GM12872 (cell line): ENCODE data around the gene TIMM44.

Experiments
- TF ChIP-seq, protein P1 (sequence below): IDR thresholded peaks from 3 replicates; pipeline ENCODE4 v1.5.1; 2011; ENCODE audit warnings: low read depth, mild to moderate bottlenecking, low read length, moderate library complexity; ENCODE audit not compliant: insufficient read depth

The TIMM44 gene

DNA sequence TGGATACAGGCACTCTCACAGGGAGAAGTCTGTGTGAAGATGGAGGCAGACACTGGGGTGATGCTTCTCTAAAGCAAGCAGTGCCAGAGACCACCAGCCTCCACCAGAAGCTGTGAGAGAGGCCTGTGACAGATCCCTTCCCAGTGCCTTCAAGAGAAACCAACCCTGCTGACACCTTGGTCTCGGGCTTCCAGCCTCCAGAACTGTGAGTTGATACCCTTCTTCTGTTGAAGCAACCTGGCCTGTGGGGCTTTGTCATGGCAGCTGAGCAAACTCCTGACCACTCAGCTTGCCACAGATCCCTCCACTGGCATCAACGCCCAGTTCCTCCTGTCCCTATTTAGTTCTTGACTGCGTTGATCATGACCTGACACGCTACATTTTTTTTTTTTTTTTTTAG lies 33.0 kb upstream of the TIMM44 start:
- TF ChIP-seq, protein P1, sequence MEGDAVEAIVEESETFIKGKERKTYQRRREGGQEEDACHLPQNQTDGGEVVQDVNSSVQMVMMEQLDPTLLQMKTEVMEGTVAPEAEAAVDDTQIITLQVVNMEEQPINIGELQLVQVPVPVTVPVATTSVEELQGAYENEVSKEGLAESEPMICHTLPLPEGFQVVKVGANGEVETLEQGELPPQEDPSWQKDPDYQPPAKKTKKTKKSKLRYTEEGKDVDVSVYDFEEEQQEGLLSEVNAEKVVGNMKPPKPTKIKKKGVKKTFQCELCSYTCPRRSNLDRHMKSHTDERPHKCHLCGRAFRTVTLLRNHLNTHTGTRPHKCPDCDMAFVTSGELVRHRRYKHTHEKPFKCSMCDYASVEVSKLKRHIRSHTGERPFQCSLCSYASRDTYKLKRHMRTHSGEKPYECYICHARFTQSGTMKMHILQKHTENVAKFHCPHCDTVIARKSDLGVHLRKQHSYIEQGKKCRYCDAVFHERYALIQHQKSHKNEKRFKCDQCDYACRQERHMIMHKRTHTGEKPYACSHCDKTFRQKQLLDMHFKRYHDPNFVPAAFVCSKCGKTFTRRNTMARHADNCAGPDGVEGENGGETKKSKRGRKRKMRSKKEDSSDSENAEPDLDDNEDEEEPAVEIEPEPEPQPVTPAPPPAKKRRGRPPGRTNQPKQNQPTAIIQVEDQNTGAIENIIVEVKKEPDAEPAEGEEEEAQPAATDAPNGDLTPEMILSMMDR = no peak

DNA sequence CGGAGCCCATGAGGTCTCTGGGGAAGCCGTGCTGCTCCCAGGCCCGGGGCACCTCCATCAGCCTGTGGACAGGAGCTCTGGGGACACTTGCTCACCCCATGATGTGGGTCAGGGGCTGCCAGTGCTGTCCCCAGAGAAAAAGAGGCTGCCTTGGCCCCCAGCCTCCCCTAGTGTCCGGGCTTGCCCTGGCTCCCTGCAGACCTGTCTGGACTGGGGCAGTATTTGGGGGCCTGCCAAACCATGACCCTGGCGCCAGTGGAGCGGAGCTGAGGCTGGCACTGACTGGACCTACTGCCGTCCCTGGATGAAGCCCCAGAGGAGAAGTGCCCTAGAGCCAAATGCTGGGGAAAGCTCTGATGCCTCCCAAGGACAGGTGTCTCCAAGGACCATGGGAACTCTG lies 31.6 kb upstream of the TIMM44 start:
- TF ChIP-seq, protein P1 = no peak

DNA sequence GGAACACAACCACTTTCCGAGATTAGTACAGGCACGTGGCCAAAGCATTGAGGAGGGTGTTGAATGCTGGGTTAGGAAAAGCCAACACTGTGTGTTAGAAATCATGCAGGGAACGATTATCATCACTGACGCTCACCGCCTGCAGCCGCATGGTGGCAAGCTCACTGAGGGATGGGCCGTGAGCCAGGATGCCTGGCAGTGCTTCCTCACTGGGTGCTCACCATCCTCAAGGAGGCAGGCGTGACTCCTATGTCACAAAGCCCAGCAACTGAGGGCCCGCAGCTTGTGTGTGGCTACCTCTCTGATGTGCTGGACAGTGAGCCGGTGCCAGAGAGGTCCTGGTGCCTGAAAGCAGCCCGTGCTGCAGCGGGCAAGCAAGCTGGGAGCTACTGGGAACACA lies 30.4 kb upstream of the TIMM44 start:
- TF ChIP-seq, protein P1 = no peak

DNA sequence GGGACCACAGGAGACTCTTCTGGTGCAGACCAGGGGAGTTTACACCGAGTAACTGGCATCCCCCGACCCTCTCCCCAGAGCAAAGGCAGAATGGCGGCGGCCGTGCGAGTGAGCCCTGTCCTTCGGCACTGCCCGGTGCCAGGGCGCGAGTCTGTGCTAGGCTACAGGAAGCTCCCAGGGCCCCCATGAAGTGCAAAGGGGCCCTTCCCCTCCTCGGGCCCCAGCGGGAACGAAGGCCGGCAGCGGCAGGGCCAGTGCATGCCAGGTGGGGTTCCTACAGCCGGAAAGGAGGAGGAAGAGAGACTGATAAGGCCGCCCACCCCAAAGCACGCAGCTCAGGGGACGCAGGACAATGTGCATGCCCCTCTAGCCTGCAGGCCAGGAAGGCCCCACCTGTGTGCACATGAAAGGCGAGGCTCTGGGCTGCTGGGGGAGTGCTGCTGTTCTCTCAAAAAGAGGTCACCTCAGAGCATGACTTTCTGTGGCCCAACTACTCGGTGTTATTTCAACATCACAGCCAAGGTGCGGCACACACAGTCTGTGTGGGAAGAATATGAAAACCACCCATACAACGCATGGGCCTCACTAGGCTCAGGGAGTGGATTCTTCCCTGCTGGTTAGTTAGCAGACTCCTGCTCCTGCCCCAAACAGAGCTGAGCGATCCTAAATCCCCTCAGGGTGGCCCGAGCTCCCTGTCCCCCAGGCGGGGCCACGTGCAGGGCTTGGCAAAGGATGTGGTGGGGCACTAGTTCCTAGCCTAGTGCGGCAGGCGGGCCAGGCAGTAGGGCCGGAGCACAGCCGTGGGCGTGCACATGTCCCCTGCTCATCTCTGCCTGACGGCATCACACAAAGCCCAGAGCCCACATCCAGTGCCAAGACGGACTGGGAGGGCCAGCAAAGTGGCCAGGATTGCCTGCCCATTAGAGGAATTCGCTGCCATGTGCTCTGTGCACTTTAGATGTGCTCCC lies 28.4 kb upstream of the TIMM44 start:
- TF ChIP-seq, protein P1 = no peak

DNA sequence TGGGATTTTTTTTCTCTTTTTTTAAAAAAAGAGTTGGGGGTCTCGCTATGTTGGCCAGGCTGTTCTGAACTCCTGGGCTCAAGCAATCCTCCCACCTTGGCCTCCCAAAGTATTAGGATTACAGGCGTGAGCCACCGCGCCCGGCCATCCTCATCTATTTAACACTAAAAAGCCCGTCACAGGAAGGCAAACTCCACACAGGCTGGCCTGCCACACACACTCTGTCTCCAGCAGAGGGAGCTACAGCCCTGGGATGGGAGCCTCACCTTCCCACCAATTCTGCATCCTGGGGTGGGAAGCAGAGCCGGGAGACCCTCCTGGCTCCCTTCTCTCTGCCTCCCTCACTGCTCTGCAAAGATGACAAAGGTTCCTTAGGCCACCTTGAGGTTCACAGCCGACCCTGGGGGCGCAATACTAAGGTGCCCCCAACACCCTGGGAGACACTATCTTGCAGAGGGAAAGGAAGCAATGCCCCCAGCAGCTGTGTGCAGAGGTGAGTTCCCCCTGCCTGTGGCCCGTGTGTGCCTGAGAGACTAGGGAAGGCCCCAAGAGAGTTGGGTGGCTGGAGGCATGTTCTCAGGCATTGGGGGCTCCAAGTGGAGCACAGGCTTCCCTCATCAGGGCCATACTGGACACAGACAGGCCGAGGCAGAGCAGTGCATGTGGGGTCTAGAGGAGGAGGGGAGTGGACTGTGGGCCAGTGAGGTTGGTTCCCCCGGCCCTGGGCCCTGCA lies 27.4 kb upstream of the TIMM44 start:
- TF ChIP-seq, protein P1 = peak; percentile 82

DNA sequence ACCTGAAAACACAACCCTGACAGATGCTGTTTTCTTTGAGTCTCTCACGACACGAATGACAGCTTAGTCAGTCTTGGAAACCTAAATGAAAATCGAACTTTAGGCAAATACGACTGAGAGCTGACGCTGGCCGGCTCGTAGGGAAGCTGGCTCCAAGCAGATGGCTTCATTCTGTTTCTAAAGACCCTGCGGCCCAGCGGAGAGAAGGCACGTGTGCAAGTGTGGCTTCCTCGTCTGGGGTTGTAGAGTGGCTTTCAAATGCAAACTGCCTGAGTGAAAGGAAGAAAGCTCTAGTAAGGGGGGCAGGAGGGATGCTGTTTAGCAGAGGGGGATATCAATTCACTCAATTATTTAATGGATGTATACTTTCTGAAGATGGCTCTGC lies 26.1 kb upstream of the TIMM44 start:
- TF ChIP-seq, protein P1 = no peak

DNA sequence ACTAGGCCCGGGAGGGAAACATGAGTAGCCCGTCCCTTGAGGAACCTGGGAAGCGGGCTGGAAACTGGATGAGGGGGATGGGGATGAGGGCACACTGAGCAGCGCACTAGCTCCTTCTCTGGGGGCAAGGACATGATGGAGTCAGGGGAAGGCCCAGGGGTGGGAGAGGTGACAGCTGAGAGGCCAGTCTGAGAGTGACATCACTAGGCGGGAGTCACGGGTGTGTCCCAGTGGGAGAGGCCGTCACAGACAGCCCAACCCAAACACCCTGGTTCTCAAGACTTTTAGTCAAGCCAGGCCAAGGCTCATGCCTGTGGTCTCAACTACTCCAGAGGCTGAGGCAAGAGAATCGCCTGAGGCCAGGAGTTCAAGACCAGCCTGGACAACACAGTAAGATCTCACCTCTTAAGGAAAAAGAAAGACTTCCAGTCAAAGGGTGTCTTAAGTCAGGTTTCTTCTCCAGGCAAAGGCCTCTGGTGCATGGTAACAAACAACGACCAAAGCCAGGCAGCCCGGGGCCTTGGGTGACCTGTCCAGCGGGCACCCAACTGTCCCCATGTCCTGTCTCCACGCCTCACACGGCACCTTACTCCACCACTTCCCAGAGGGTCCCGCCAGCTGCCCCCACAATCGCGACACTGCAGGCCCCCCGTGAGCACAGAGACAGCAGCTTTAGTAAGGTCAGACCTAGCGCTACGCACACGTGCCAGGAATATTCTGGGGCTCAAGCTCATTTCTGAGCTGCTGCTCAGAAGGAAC lies 25.5 kb upstream of the TIMM44 start:
- TF ChIP-seq, protein P1 = no peak
